Measurements from ENCODE around the gene C17orf50. TPM values are rescaled to one million over a fixed set of nuclear protein-coding genes. Genes with fewer than 3 reads are reported as not detected.

C17orf50 gene
- total RNA-seq, 1 donor from 2014 or later = not detected

- H3K4me1 Mint-ChIP-seq (ENCODE audit: unreplicated experiment) = peaks cover 7% of the 10 kb centered on the region
- no peaks in the 10 kb centered on the region for H3K36me3 Mint-ChIP-seq (ENCODE audit: unreplicated experiment)
- H3K4me3 Mint-ChIP-seq (ENCODE audit: unreplicated experiment) = no peak overlapping the region
- H3K9me3 Mint-ChIP-seq (ENCODE audit: unreplicated experiment) = no peaks in the 10 kb centered on the region
- no peak overlapping the region for H3K27ac Mint-ChIP-seq (ENCODE audit: unreplicated experiment)
- peaks cover 32% of the 10 kb centered on the region for H3K27me3 Mint-ChIP-seq (ENCODE audit: unreplicated experiment)
- TF ChIP-seq CTCF (IDR thresholded peaks at IDR 0.05) = no peak
- no peak for DNase-seq (ENCODE audit: extremely low spot score, unreplicated experiment)
Measured at GRCh38 chr17:35752471-35752870, 8.2 kb upstream of the C17orf50 start.

GRCh38 chr17:35752945-35753764 is 7.5 kb upstream of the C17orf50 start, which contains the start of gene GAS2L2:
GAS2L2 (minus strand) TSS chr17:35753239; CDS start chr17:35752850, 389 bp downstream.
- no peak for TF ChIP-seq CTCF (IDR thresholded peaks at IDR 0.05)
- Mint-ChIP-seq H3K4me3 (ENCODE audit: unreplicated experiment) (no peak within 1 kb of the TSS), H3K27me3 (ENCODE audit: unreplicated experiment) (peaks cover 32% of the 10 kb centered on the region), H3K27ac (ENCODE audit: unreplicated experiment) (no peak within 1 kb of the TSS), H3K4me1 (ENCODE audit: unreplicated experiment) (peaks cover 7% of the 10 kb centered on the region), H3K9me3 (ENCODE audit: unreplicated experiment) (no peaks in the 10 kb centered on the region), H3K36me3 (ENCODE audit: unreplicated experiment) (no peaks in the 10 kb centered on the region)
- no peak for DNase-seq (ENCODE audit: extremely low spot score, unreplicated experiment)

- H3K9me3 Mint-ChIP-seq (ENCODE audit: unreplicated experiment) = no peaks in the 10 kb centered on the region
- peaks cover 7% of the 10 kb centered on the region for H3K27me3 Mint-ChIP-seq (ENCODE audit: unreplicated experiment)
- no peaks in the 10 kb centered on the region for H3K4me1 Mint-ChIP-seq (ENCODE audit: unreplicated experiment)
- H3K4me3 Mint-ChIP-seq (ENCODE audit: unreplicated experiment) = no peak overlapping the region
- no peak overlapping the region for H3K27ac Mint-ChIP-seq (ENCODE audit: unreplicated experiment)
- H3K36me3 Mint-ChIP-seq (ENCODE audit: unreplicated experiment) = no peaks in the 10 kb centered on the region
- DNase-seq (ENCODE audit: extremely low spot score, unreplicated experiment) = no peak
- TF ChIP-seq CTCF (IDR thresholded peaks at IDR 0.05) = no peak
Measured at GRCh38 chr17:35757243-35757642, 3.4 kb upstream of the C17orf50 start.

GRCh38 chr17:35761601-35762000 is 914 bp downstream of the C17orf50 start:
- Mint-ChIP-seq H3K4me1 (ENCODE audit: unreplicated experiment) (peaks cover 20% of the 10 kb centered on the region), H3K9me3 (ENCODE audit: unreplicated experiment) (no peaks in the 10 kb centered on the region), H3K36me3 (ENCODE audit: unreplicated experiment) (no peaks in the 10 kb centered on the region), H3K27me3 (ENCODE audit: unreplicated experiment) (peaks cover 4% of the 10 kb centered on the region), H3K4me3 (ENCODE audit: unreplicated experiment) (no peak overlapping the region), H3K27ac (ENCODE audit: unreplicated experiment) (no peak overlapping the region)
- no peak for TF ChIP-seq CTCF (IDR thresholded peaks at IDR 0.05)
- DNase-seq (ENCODE audit: extremely low spot score, unreplicated experiment) = no peak

- Mint-ChIP-seq H3K27me3 (ENCODE audit: unreplicated experiment) (peaks cover 4% of the 10 kb centered on the region), H3K4me1 (ENCODE audit: unreplicated experiment) (peaks cover 20% of the 10 kb centered on the region), H3K4me3 (ENCODE audit: unreplicated experiment) (peak overlapping the region; percentile 73), H3K27ac (ENCODE audit: unreplicated experiment) (no peak overlapping the region), H3K9me3 (ENCODE audit: unreplicated experiment) (no peaks in the 10 kb centered on the region), H3K36me3 (ENCODE audit: unreplicated experiment) (no peaks in the 10 kb centered on the region)
- DNase-seq (ENCODE audit: extremely low spot score, unreplicated experiment) = no peak
- TF ChIP-seq CTCF (IDR thresholded peaks at IDR 0.05) = no peak
Measured at GRCh38 chr17:35763767-35764122, 3.1 kb downstream of the C17orf50 start.

Measured in osteocyte (in vitro differentiated cells).